Activated naive CD4-positive, alpha-beta T cell (primary cell): Measurements from ENCODE around the gene NPY4R2.
"Not testable (repeated sequence)": the region's sequence is repeated elsewhere in the genome, so short reads cannot be mapped to it uniquely, and the experiment has no call there.

Experiments used
- DNase-seq, 4 experiments: peaks; one replicate each; lab custom pipeline; 2025; lab: John Stamatoyannopoulos, UW

NPY4R2 gene

DNA sequence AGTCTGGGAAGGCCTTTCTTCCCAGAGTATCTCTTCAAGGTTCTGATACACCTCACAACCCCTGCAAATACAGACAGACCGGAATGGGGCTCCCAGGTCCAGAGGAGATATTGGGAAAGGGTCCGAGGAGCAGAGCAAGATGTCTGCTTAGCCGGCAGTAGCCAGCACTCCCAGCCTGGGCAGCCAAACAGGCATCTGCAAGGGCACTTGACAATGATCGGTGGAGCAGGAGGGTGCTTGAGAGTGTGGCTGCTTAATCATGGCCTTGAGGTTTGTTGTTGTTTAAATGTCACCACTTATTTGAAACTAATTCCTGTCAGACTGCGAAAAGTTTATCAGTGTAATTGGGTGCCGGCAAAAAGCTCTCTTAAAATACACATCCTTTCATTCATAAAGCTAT is 15.0 kb downstream of the NPY4R2 start:
- not testable (repeated sequence) for DNase-seq

DNA sequence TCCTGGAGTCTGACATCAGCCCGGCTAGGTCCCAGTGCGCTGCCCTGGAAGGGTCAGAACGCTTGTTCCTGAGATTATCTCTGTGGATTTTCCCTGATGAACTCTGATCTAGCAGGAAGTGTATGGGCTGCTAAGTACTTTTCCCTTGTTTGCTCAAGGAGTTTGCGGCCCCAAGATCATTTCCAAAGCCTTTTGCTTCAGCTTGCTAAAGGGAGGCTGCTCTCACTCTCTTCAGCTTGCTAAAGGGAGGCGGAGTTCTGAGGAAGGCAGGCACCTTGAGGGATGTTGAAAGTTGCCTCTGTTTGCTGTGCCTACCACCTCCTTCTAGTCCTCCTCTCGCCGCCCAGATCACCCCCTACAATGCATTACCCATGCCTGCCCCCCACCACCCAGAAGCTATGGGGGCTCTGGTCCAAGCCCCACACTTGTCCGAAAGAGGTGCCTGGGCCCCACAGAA is 18.3 kb downstream of the NPY4R2 start:
- not testable (repeated sequence) for DNase-seq

DNA sequence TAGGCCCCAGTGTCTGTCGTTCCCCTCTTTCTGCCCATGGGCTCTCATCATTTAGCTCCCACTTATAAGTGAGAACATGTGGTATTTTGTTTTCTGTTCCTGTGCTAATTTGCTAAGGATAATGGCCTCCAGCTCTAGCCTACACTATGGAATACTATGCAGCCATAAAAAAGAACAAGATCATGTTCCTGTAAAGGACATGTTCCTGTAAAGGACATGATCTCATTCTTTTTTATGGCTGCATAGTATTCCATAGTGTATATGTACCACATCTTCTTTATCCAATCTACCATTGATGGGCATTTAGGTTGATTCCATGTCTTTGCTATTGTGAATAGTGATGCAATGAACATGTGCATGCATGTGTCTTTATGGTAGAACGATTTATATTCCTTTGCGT is 19.2 kb downstream of the NPY4R2 start:
- DNase-seq = not testable (repeated sequence)

DNA sequence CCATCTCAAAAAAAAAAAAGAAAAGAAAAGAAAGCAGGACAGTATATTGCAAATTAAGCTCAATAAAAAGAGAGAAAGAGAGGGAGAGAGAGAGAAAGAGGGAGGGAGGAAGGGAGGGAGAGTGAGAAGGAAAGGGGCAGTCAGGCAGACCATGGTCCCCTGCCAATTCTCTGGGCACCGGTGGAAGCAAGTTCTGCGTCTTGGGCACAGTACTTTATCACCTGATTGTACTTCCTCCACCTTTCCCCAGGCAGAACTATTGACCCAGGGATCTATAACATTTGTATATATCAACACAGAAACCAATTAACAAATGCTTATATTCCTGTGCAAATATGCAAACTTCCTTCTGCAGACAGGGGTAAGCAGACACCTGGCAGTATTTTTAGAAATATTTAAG is 22.4 kb downstream of the NPY4R2 start:
- DNase-seq = not testable (repeated sequence)

DNA sequence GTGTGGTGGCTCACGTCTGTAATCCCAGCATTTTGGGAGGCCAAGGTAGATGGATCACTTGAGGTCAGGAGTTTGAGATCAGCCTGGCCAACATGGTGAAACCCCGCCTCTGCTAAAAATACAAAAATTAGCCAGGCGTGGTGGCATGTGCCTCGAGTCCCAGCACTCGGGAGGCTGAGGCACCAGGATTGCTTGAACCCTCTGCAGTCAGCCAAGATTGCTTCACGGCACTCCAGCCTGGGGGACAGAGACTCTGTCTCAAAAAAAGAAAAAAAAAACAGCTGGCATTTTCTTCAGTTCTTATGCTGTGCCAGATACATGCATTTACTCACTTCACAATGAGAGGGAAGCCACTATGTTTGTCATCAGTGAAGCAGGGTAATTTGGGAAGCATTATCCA is 22.9 kb downstream of the NPY4R2 start:
- DNase-seq = not testable (repeated sequence)

DNA sequence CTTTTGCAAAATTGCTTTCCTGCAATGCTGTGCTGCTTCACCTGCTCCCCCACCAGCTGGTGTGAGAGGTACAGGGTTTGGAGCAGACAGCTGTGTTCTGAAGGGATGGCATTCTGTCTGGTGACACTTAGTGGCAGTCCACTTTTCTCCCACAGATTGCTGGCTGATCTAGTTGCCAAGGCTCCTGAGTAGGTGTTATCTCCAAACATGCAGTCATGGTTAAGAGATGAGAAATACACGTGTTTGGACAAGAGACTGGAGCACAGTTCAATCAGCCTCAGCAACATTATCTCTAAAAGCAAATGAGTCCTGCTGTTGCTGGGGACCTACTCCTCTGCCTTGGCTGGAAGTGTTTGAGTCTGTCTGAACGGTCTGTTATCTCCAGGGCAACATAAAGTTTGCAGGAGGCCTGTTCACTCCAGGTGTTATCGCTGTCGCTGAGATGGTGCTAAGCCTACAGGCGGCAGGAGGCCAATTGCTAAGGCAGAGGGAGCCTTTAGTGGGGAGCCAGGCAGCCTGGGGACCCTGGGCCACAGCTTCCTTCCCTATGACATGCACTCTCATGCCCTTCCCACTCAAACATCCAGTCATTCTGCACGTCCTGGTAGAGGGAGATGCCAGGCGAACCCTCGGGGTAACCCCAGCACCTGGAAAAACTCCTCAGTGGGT is 24.0 kb downstream of the NPY4R2 start:
- DNase-seq = not testable (repeated sequence)

DNA sequence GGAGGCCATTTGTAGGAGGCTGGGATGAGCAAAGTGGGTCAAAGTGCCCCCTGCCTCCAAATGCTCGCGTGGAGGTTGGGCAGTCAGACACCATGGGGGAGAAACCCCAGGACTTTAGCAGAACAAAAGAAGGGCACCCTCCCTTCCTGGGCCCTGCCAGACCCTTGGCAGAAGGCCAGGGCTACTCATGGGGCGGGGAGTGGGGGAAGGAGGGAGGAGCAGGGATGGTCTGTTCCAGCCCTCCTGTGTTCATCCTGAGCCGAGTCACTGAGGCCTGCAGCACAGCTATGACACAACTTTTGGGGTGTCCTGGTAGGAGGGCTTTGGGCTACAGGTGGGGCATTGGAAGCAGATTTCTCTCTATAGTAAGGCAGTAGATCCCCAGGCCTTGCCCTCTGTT is 24.9 kb downstream of the NPY4R2 start:
- not testable (repeated sequence) for DNase-seq

DNA sequence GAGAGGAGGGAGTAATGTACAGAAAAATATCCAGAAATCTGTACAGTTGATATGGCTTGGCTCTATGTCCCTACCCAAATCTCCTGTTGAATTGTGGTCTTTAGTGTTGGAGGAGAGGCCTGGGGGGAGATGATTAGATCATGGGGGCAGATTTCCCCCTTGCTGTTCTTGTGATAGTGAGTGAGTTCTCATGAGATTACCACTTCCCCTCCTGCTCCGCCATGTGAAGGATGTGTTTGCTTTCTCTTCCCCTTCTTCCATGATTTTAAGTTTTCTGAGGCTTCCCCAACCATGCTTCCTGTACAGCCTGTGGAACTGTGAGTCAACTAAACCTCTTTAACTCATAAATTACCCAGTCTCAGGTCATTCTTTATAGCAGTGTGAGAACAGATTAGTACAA is 29.0 kb downstream of the NPY4R2 start:
- DNase-seq = not testable (repeated sequence)

DNA sequence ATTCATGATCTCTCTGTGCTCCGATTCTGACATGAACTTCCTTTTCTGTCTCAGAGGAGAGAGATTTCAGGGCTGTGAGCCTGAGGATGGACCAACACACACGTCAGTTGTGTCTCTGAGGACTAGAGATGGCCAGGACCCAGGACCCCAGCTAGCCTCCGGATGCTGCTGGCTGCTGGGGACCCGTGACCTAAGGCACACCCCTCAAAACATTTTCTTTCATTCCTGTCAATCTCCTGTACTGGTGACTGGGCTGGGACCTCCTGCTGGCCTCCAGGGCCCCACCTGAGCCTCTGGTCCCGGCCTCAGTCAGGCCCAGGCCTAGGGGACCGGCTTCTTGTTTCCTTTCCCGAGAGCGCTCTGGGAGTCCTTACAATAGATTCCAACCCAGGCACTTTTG is 38.7 kb downstream of the NPY4R2 start:
- DNase-seq = not testable (repeated sequence)

DNA sequence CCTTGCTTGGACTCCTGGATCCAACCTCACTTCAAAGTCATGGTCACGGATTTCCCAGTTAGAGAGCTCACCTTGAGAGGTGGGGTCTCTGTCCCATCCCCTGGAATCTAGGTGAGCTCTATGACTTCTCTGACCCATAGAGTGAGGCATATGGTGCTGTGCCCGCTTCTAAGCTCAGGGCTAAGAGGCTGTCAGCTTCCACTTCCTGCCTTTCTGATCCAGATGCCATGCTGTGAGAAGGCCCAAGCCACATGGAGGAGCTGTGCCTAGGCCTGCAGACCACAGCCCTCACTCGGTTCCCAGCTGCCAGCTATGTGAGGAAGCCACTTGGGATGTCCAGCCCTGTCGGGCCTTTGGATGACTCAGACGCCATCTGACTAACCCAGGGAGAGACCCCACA is 41.2 kb downstream of the NPY4R2 start:
- not testable (repeated sequence) for DNase-seq

DNA sequence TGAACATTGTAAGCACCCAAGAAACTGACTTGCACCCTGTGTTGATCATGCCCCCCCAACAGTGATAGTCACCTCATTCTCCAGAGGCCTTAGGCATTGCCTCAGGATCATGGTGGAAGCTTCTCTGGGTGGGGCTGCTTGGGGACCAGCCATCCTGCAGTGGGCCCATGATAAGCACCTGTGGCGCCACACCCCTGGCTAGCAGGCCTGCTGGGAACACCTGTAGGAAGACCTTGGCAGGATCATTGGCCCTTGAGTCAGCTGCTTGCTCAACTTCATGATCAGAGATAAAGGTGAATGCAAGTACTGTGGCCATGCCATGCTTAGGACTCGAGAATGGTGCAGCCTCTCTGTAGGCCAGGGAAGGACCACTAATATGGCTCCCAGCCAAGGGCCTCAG is 42.2 kb downstream of the NPY4R2 start:
- DNase-seq = not testable (repeated sequence)

DNA sequence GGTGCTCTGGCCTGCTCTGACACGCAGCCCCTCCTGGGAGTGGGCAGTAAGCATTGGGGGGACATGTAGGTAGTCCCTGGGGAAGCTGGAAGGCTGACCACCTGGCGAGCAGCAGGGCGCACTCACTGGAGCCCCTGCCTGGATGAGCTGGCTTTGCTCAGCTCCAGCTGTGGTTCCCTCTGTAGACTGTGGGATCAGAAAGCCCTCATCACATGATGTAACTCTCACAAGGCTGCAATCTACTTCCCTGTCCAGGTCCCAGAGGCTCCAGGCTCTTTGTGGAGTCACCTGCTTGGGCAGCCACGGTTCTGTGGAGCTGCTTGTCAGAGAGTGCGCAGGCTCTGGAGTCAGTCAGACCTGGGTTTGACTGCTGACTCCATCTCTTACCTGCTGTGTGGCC is 44.3 kb downstream of the NPY4R2 start:
- DNase-seq = not testable (repeated sequence)

DNA sequence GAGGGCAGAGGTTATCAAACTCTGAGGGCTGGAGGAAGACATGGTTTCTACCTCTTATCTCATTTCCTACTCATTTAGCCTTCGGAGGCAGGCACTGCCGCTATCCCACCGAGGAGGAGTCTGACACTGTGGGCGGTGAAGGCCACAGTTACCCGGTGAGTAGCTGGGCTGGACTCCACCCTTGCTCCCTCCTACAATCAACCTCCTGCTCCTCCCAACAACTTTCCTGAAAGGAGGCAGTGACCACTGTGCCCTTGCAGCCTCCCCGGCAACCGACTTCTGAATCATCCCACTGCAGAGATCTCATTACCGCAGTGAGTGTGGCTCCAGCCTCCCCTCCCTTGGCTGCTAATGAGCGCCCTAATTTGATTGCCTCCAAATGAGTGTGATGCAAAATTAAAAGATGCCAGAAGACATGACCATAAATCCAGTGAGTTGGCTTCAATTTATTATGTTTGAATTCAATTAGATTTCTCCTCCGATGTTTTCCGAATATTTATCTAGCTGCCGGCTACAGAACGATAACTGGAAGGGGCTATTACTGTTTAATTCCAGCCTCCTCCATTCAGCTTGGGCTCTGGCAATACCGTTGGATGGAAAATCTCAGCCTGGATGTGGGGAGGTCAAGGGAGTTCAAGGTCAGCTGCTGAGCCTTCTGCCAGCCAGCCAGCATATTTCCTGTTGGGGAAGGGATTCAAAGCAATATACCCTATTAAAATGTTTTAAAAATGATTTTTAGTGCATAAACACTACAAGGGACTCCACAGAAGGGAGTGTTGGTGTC is 46.0 kb downstream of the NPY4R2 start:
- not testable (repeated sequence) for DNase-seq

DNA sequence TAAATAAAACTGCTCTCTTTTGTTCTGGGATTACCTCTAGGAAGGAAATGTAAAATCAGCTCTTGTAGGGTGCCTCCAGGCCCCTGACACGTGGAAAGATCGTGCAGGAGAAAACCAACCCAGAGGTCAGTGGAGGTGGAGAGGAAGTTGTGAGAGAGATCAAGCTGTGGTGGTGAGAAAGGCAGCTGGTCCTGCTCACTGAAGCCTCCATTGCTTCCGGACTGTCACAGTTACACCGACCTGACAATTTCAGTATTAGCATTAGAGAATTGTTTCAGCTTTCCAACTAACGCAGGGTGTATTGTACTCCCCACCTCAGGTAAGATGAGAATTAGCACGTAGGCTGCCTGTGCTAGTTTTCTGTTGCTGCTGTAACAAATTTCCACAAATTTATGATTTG is 50.5 kb downstream of the NPY4R2 start:
- DNase-seq = not testable (repeated sequence)

DNA sequence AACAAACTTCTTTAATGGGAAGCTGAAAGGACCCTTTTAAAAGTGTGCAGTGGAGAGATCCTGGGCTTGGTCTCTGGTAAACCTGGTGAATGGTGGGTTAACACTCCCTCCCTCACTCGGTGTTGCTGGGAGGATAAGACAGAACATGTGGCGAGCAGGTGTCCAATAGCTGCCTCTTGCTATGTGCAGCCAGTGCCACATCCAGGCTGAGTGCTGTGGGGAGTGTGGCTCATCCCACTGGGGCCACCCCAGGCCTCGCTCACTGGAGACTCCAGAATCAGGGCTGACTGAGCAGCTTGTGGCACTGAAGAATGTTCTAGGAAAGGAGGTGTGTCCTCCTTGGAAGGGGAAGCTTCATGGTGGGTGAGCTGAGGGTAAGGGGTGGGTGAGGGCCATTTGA is 51.6 kb downstream of the NPY4R2 start:
- DNase-seq = not testable (repeated sequence)

DNA sequence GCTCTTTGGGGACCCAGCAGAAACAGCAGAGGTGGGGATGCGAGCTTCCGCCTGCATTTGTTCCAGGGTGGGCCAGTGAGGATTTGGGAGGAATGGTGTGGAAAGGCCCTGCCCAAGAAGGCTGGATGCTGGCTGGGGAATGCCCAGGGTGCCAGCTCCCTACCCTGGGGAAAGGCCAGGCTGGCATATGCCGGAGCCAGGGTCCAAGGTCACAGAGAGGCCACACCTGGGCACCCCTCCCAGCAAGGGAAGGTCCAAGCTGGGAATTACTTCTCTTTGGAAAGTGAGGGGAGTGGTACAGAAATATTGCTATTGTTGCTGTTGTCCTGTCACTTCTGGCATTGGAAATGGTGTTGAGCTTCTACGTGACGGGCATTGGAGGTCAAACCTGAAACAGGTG is 53.1 kb downstream of the NPY4R2 start:
- DNase-seq = not testable (repeated sequence)

DNA sequence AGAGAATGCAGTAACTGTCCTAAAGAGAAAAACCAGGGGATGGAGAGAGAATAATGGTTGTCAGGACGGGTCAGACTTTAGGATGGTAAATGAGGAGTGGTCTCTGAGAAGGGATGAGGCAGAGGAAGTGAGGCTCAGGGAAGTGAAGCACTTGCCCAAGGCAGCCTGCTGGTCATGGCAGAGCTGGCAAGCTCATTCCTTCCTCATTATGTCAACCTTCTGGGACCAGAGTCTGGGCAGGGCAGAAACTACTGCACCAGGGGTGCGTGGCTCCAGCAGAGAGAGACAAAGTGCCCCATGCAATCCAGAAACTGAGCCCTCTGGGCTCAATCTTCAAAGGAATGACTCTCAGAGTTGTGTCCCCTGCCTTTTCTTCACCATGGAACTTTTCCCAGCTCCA is 53.6 kb downstream of the NPY4R2 start:
- DNase-seq = not testable (repeated sequence)
